Sigmoid colon (tissue), 4 donors: ENCODE measurements around the gene MACC1.

Source experiments
- CTCF ChIP-seq, 4 experiments: fragments of 450-650 bp in 3 of 4; fragments of 200-600 bp in 1 of 4; IDR thresholded peaks; one replicate each; pipeline ENCODE4 v1.5.1; 2016 to 2019; ENCODE audit warnings: antibody characterized with exemption in 4 of 4, mild to moderate bottlenecking in 3 of 4, moderate library complexity in 2 of 4
- POLR2AphosphoS5 ChIP-seq, 4 donors: sonication (generic); formaldehyde crosslinking; IDR thresholded peaks; one replicate each; pipeline ENCODE4 v1.6.1; 2017; ENCODE audit warnings: antibody characterized with exemption in 4 of 4

- no peak for TF ChIP-seq CTCF (IDR thresholded peaks at IDR 0.05)
- TF ChIP-seq POLR2AphosphoS5 (IDR thresholded peaks at IDR 0.05): no peak
These were observed 87.3 kb downstream of the MACC1 start for GRCh38 chr7:20129920-20130319.
